SHP77 treated with DMSO at 0.1 percent for 48 hours (cell line): ENCODE results near the gene SLC22A23.

Experiments used
- DNase-seq: peaks from one replicate; lab custom pipeline; 2025; lab: John Stamatoyannopoulos, UW

SLC22A23 gene

DNA sequence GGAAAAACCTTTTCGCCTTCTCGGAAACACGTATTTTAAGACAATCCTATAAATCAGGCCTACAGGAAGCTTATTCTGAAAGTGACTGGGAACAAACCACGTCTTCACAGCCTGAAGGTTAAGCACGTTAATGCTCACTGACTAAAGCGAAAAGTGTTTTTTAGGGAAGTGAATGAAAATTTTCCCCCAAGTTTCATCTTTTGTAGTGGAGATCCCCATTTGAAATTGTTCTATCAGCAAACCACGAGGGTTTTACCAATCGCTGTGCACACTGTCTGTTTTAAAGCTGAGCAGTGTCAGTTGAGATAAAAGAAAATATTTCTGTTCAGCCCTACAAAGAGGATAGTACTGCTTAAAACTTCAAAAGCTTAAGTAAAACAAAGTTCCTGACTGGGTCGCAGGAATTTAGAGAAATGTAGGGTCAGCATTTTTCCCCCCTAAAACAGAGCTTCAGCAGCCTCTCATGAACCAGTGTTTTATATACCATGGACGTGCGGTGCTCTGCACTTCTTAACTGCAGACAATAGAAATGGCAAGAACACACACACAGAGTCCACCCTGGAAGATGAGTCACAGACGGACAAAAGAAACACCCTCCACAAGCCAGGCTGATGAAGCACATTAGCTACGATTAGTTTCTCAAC is 34.9 kb downstream of the SLC22A23 start:
- DNase-seq, result no peak

DNA sequence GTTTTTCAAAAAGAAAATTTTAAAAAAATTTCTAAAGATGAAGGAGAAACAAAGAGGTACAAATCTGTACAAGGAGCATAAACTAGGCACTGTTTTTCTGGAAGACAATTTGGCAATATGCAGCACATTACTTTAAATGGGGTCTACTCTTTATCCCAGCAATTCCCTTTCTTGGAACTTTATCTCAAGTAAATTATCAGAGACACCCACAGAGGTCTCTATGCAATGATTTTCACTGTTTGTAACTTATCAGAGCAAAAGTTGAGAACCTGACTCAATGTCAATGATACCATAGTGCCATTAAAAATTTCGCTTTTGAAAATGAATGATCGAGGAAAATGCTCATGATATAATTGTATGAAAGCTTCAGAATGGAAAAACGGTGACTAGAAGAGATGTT is 35.7 kb downstream of the SLC22A23 start:
- no peak for DNase-seq

DNA sequence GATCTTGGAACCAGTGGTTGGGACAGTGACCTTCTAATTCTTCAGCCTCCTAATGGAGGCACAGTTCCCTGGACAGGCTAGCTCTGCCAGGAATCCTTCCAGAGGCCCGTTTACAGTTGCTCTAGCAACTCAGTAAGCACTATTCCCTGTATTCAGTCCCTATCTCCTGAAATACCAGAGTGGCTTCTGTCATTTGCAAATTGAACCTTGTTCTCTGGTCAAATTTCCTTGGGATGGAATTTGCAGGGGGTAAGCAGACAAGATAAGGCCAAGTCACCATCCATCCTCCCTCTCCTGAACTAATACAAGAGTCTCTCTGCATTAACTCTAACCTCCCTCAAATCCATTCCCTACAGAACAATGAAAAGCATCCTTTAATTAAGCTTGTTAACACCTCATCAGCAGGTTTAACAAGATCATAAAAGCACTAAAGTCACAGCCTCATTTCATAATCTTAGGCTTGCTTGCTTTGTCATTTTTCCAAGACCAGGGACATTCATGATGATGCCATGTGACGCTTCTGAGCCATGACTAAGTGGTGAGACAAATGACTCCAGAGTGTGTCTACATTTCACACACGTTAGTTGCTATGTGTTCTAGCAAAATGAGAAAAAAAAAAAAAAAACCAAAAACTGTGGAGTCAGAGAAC is 37.1 kb downstream of the SLC22A23 start:
- DNase-seq, result no peak

DNA sequence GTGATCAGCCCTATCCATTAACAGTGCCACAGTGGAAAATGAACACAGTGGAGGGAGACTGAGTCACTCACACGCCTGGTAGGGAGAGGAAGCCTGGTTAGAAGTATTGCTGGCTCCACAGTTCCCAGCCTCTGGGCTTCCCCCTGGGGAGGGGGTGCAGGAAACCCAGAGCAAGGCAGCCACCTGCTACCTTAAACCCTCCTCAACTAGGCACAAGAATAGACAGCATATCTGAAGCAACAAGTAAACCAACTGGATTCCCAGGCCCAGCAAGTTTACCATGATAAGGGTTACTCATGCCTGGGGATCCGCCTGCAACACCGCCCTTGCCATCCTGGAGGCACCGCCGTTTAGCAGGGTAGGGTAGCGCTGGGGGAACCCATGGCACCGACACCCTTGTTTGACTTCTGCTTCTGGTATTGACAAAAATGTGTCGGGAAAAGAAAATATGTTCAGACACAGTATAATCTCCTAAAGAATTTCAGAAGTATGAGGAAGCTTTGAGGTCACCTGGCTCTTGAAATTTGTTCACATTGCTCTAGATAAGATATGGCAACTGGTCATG is 38.3 kb downstream of the SLC22A23 start:
- DNase-seq, result no peak

DNA sequence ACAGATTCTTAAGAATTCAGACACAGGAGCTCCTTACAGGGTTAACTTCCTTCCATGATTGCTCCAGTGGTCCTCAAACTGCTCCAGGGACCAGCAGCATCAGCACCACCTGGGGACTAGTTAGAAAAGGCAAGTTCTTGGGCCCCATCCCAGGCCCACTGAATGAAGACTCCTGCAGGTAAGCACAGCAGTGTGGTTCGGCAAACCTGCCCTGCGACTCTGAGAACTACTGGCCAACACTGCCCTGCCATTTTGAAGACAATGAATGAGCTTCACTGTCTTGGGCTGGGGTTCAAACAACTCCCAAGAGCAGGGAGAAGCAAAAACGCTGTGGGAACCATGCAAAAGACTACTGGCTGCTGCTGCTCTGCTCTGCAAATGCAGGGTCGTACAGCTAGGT is 39.4 kb downstream of the SLC22A23 start:
- DNase-seq, result no peak

DNA sequence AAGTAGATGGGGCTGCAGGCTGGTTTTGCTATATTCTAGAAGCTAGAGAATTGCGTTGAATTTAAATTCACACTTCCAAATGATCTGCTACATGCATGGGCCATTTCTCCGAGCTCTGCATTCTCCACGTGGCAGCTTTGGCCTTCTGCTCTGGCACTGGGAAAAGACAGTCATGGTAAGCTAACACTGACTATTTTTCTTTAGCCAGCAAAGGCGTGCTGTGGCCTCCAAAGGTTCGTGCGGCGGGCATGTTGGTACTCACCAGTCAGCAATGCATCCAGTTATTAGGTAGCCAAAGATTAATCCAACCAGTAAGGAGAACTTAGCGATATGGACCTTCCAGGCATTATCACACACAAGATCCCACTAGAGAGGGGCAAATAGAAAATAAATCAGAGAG is 41.4 kb downstream of the SLC22A23 start:
- no peak for DNase-seq

DNA sequence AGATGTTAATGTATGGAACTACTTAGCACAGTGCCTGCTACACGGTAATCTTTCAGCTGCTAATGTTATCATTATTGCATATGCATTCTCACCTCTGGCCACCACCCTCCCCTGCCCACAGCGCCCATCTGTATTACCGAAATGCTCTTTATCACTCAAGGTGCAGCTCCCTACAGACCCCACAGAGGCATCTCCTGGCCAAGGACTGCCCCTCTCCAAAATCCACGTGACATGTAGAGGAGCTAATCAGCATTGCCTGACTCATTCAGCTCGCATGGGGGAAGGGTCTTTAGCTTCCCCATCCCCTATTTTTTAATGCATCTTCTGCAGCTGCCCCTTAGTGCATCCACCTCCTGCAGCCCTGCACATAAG is 41.8 kb downstream of the SLC22A23 start:
- DNase-seq, result no peak

DNA sequence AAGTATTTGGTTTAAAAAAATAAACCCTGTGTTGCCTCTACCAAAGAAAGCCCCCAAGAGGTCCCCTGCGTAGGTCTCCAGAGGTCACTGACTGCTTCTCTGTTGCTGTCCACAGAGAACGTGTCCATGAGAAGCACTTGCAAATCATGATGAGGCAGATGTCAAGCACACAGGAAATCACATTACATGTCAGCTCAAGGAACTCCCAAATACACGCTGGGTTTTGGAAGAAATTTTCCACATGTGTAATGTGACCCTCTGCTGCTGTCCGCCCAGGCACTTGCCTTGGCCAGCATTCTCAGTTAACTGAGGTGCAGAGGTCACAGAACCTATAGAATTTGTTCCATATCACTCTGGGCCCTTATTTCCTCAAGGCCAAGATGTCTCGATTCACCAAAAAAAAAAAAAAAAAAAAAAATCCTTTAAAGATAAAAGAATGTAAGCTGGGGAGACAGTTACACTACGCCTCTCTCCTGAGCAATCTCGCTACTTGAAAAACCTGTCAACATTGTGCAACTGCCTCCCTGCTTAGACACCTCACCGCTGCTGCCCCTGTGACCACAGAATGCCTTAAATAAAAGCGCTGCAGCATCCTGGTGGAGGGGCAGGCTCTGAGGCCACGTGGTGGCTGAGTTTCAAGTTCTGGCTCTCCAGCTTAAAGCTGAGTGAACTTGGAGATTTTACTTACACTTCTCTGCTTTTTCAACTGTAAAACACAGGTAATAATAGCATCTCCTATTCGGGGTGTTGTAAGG is 42.3 kb downstream of the SLC22A23 start:
- DNase-seq, result no peak

DNA sequence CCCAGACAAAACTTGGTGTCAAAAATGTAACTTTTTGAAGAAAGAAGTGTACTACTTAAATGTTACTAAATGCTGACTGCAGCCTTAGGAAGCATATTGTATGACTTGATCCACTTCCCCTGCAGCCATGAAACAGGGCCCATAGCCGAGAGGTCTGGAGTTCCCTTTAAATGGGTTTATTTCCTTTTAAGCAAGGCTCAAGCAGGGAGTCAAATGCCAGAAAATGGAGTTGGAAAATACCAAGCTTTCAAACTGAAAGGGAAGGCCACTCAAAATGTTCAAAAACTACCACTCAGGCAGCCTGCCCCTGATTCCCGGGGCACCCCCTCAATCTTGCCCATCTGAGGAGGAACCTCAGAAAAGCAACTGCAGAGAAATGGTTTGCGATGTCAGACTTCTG is 43.3 kb downstream of the SLC22A23 start:
- DNase-seq, result no peak

DNA sequence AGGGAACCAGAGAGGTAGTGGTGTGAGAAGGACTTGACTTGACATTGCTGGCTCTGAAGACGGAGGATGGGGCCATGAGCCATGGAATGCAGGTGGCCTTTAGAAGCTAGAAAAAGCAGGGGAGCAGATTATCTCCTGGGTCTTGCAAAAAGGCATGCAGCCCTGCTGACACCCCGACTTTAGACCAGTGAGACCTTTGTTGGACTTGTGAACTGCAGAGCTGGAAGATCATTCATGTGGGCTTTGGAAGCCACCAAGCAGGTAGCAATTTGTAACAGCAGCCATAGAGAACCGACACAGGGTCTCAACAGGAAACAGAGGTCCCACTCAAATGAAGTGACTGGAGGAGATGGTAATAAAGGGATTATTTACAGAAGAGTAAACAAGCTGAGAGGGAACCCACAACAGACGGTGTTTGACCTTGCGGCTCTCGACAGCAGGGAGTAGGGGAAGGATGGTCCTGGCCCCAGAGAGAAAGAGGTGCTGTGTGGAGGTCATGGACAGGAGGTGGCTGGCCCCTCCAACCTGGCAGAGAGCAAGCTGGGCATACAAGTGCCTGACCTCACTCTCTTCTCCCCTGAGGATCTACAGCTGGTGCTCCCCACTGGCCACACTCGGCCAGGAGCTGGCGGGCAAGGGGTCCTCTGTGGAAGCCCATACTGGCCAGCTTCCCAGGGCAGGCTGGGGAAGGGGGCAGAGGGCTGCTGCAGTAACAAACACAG is 43.9 kb downstream of the SLC22A23 start:
- DNase-seq, result no peak

DNA sequence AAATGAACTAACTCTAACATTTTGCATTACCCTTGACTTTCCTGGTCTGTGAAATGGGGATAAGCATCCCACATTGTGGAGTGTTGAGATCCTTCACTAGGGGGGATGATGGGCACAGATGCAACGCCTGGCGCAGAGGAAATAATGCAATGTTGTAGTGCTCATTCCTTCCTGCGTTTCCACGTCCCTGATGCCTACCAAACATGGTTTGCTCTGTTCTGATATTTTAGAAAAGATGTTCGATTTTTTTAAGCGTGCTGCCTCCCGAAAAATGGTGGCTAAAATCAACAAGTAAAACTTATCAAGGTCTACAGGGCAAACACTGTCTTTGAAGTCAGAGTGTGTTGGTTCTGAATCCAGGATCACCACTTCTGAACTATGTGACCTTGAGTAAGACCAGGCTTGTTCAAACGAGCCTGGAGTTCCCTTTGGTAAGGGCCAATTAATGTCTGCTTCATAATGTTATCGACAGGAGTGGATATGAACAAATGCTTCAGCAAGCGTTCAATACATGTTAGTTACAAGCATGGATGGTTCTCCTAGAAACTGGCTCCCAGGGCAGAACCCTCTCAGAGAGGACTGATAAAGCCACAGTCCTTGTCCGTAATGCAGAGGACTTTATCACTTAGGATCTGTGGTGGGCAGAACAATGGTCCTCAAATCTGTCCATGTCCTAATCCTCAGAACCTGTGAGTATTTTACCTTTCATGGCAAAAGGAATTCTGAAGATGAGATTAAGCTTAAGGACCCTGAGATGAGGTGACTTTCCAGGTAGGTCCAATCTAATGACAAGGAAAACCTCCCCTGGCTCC is 44.7 kb downstream of the SLC22A23 start:
- no peak for DNase-seq

DNA sequence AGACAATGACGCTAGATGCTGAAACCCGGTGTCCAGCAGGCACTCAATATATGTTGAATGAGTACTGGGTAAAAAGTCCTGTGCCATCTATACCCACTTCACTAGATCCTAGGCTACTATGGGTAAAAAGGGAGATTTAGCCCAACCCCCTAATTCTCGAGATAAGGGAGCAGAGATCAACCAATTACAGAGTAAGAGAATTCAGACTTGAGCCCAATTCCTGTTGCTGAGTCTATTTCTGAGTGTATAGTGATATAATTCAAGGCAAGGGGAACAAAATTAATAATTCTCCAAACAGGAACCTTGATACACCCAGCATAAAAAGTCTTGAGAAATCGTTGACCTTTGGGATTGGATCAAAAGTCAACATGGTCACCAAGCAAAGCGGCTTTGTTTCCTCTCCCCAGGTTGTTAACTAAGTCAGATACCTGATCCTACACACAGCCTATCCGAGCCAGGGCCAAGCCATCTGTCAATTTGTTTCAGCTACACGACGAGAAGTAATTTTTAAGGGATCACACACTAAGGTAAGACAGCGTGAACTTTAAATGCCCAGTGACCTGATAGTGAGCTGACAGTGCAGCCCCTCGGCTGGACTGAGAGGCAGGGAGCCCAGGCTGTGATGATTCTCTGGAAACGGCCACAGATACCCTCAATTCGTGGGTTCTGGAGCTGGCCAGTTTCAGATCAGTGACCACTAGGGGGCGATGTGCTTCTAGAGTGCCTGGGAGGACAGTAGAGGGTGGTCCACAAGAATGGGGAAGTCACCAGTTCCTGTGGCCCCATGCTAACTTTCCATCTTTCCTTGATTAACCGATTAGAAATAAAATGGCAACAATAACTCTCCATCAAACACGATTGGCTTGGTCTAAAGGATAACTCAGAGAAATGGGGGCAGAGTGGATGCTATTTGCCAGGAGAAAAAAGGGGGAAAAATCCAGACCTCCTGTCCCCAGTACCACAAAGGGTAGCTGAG is 46.2 kb downstream of the SLC22A23 start:
- no peak for DNase-seq

DNA sequence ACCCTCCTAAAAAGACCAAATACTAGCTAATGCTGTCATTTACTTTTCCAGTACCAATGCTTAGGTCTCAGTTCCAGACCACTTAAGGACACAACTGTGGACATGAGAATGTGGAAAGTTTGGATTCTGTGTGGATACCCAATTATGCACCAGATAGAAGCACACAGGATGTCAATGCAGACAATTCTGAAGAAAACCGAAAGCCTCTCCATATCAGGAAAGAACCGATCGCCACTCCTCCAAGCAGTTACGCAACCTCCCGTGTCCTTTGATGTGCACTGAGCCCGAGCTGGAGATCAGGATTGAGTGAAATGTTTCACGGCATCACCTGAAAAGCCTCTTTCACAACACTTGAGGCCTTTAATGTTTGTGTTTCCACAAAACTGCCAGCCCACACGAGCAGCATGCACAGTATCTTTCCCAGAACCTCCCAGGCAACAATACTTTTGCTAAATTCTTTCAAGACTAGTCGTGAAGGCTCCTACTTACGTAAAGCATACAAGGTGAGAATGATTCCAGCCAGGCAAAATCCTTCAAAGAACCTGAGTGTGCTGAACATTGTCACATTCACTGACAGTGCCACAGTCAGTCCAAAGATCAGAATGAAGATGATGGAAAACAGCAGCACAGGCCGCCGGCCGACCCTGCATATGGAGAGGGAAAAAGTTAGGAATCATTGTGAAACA is 47.0 kb downstream of the SLC22A23 start:
- no peak for DNase-seq

DNA sequence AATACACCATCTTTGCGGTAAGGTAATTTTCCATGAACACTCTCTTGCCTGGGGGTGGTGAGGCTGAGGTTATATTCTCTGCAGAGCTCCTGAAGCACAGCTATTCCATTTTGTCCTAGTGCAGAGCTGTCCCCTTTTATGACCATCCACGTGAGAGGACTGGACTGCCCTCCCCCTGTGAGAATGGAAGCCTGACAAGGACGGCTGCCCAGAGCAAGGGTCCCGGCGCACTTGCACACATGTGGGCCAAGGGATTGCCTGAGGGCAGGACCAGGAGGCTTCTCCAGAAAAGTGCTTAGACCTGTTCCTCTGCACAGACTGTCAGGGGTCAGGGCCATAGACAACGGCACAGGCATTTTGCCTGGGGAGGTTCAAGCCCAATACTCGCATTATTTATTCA is 48.2 kb downstream of the SLC22A23 start:
- no peak for DNase-seq

DNA sequence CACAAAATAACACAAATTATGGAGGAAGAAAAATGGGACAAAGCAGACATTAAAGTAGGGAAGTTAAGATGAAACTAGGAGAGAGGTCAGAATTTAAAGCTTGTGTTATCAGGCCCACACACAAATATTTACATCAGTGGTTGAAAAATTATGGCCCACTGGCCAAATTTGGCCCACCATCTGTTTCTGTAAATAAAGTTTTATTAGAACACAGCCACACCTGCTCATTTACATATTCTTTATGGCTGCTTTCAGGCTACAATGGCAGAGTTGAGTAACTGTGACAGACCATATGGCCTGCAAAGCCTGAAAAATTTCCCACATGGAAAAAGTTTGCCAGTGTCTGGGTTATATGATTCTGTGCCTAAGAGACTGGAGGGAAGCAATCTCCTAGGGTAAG is 49.0 kb downstream of the SLC22A23 start:
- DNase-seq, result no peak

DNA sequence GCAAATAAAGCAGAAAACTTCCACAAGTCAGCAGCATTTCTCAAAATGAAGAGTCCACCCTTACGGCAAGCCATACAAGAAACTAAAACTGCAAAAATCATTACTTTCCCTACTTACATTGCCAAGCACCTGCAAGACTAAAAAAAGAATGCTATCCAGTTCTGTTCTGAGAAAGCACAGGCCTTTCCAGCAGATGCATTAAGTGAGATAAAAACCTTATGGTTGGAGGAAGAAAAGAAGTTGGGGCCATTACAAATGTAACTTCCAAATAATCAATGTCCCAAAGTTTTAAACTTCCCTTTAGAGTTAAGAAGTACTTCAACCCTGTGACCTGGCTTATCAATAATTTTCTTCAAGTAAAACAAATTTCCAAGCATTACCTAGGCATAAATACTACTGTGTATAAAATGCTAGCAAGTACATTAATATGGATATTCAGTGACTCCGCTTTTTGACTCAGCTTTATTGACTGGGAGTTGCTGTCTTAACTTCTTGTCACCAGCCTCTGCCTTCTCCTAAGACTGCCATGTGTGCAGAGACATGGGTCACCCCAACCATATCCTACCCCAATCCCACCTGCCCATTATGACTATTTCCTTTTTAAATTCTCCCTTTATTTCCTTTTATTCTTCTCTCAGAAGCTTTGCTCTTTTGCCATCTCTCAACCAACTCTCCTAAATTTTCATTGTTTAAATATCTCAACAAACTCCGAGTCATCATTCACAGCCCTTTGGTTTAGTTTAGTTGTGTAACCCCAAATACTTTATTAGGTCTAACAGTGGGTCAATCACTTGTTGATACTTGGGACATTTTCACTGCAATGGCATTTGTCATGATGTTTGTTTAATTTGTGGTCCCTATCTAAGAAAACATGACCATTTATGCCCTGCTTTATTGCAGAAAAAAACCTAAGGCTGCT is 49.7 kb downstream of the SLC22A23 start:
- DNase-seq, result no peak

DNA sequence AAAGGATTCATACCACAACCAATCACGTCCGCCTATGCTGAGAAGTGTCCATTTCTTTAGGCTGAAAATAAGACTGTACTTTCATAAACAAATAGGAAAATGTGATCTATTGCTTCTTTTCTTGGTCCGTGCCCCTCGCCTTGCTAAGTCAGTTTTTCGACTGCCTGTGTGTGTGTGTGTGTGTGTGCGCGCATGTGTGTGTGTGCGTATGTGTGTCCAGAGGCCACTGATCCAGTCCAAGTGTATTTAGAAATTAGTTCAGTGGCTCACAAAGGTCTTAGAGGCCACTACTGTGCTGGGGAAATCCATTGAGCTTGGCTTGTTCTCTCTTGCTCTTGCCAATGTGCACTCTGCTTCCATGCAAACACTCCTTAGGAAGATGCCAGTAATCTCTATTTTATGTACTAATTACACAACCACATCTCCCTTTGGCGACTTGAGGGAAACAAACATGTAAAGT is 50.5 kb downstream of the SLC22A23 start:
- DNase-seq, result no peak

DNA sequence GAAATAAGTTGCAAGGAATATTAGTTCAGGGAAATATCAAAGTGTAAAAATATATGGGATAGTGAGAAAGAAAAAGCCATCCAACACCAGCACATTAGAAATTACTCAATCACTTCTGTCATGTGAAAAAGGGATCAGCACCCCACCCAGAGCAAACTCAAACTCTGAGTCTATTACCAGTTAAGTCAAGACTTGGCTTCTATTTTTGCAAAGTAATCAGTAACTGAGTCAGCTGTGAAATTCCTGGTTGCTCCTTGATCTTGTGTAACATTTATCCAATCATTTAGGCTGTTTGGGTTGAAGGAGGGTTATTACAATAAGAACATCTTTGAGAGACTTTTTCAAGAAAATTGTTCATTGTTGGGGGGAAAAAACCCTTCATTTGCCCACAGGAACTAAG is 51.2 kb downstream of the SLC22A23 start:
- no peak for DNase-seq

DNA sequence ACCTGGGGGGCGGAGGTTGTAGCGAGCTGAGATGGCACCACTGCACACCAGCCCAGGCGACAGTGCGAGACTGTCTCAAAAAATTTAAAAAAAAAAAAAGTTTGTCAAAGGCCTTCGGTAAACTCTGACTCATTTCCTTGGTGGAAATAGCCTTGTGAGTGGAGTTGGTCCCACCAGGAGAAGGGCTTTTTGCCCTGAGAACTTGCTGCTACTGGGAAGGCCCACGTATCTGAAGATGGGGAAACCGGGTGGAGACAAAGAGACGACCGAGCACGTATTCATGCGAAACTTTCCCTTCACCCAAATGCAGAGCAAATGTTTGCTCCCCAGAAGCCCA is 51.7 kb downstream of the SLC22A23 start:
- no peak for DNase-seq
